Lower leg skin (tissue), 4 donors: ENCODE data around the gene ADGRF3. TPM values are rescaled to one million over a fixed set of nuclear protein-coding genes. Genes with fewer than 3 reads are reported as not detected.

ENCODE experiments used
- total RNA-seq, 4 donors: library from RNA; depleted of rRNA; stranded (reverse); fragments of >200 nt; gene quantifications; one replicate each; pipeline ENCODE4 v1.1.0, GENCODE V29; 2016

The ADGRF3 gene
- total RNA-seq, 4 donors from 2014 or later = 0.05 to 0.25 (median 0.06) TPM; not detected in 1

Other genes starting within 250 kb of the ADGRF3 start
- gene GAREM2, start 173.7 kb downstream of the ADGRF3 start, total RNA-seq = under 1 TPM; 0.04 to 0.95 (median 0.45) TPM
- 100 to 1,000 TPM; 125 to 170 (median 131) TPM for gene HADHA, start 102.2 kb downstream of the ADGRF3 start, total RNA-seq
- 100 to 1,000 TPM; 101 to 139 (median 111) TPM for gene HADHB, start 101.8 kb downstream of the ADGRF3 start, total RNA-seq
- 10 to 100 TPM; 24.7 to 34.3 (median 29.2) TPM for gene SELENOI, start 646 bp downstream of the ADGRF3 start, total RNA-seq
- gene DRC1, start 55.1 kb upstream of the ADGRF3 start, total RNA-seq = not detected
- gene OTOF, start 131.3 kb upstream of the ADGRF3 start, total RNA-seq = under 1 TPM in 2 of 4 donors, not detected in 2; 0.49 to 0.89 TPM